PFSK-1 (cell line): ENCODE measurements around the gene NFIB.

Experiments used
- FOXP2 ChIP-seq: optimal IDR thresholded peaks from 2 replicates; pipeline ENCODE3; 2011; ENCODE audit warnings: borderline replicate concordance, control low read depth, inconsistent platforms; ENCODE audit not compliant: insufficient read depth; ENCODE audit errors: extremely low read length, extremely low read depth
- POLR2AphosphoS5 ChIP-seq: IDR thresholded peaks from 2 replicates; pipeline ENCODE4 v1.6.1; 2012; ENCODE audit warnings: low read depth, mild to moderate bottlenecking, control low read depth, low read length, moderate library complexity
- REST ChIP-seq, 2 experiments: IDR thresholded peaks; 2 replicates each; pipeline versions ENCODE4 v1.6.1 to v1.8.0; 2011 to 2012; ENCODE audit warnings: low read depth in 2 of 2, low read length in 2 of 2, control low read depth in 1 of 2, inconsistent platforms in 1 of 2, mild to moderate bottlenecking in 1 of 2, moderate library complexity in 1 of 2; ENCODE audit not compliant: insufficient read depth in 1 of 2
- SIN3A ChIP-seq: IDR thresholded peaks from 2 replicates; pipeline ENCODE4 v1.6.1; 2012; ENCODE audit warnings: mild to moderate bottlenecking, low read length, moderate library complexity, borderline replicate concordance; ENCODE audit not compliant: insufficient read depth
- TAF1 ChIP-seq: IDR thresholded peaks from 2 replicates; pipeline ENCODE4 v1.6.1; 2012; ENCODE audit warnings: low read length, control low read depth, borderline replicate concordance; ENCODE audit not compliant: insufficient read depth

NFIB gene

GRCh38 chr9:14260101-14260500, 53.8 kb downstream of the NFIB start:
- no peak for TF ChIP-seq FOXP2
- no peak for TF ChIP-seq POLR2AphosphoS5
- TF ChIP-seq SIN3A: no peak
- TF ChIP-seq REST (IDR thresholded peaks at IDR 0.05; ENCODE audit: insufficient read depth in 1 of 2, low read depth in 2 of 2, low read length in 2 of 2): no peak
- TF ChIP-seq TAF1: no peak

GRCh38 chr9:14258660-14259239, 55.2 kb downstream of the NFIB start:
- TF ChIP-seq TAF1: no peak
- TF ChIP-seq FOXP2: no peak
- no peak for TF ChIP-seq REST (IDR thresholded peaks at IDR 0.05; ENCODE audit: insufficient read depth in 1 of 2, low read depth in 2 of 2, low read length in 2 of 2)
- TF ChIP-seq POLR2AphosphoS5: no peak
- TF ChIP-seq SIN3A: no peak

- TF ChIP-seq TAF1 (no peak), SIN3A (no peak)
These were observed 55.8 kb downstream of the NFIB start for GRCh38 chr9:14258156-14258555.

- no peak for TF ChIP-seq FOXP2
- TF ChIP-seq POLR2AphosphoS5: no peak
- no peak for TF ChIP-seq REST (IDR thresholded peaks at IDR 0.05; ENCODE audit: insufficient read depth in 1 of 2, low read depth in 2 of 2, low read length in 2 of 2)
- no peak for TF ChIP-seq SIN3A
- no peak for TF ChIP-seq TAF1
These were observed 57.4 kb downstream of the NFIB start for GRCh38 chr9:14256588-14256987.

- TF ChIP-seq SIN3A (no peak; the same call in 1 of the 2 replicates), POLR2AphosphoS5 (no peak), REST (IDR thresholded peaks at IDR 0.05; ENCODE audit: insufficient read depth in 1 of 2, low read depth in 2 of 2, low read length in 2 of 2) (no peak), FOXP2 (no peak), TAF1 (no peak)
These were observed 62.5 kb downstream of the NFIB start for GRCh38 chr9:14251154-14252071.
